ENCODE measurements around the gene FDXACB1. TPM values are rescaled to one million over a fixed set of nuclear protein-coding genes. Genes with fewer than 3 reads are reported as not detected.

Gene FDXACB1
- total RNA-seq, 1 donor from 2014 or later: 2.1 TPM

- no peaks in the 10 kb centered on the region for H3K36me3 ChIP-seq (ENCODE audit: control insufficient read depth in 3 of 3, insufficient read depth in 3 of 3, low read length in 3 of 3)
- no peaks in the 10 kb centered on the region for H3K27me3 ChIP-seq (ENCODE audit: control insufficient read depth in 3 of 3, insufficient read depth in 3 of 3, low read length in 3 of 3)
- H3K9me3 ChIP-seq (ENCODE audit: control insufficient read depth in 3 of 3, low read length in 3 of 3): no peaks in the 10 kb centered on the region
- H3K4me1 ChIP-seq (ENCODE audit: control insufficient read depth in 3 of 3, insufficient read depth in 3 of 3, low read length in 3 of 3): peaks cover 45 to 60% (median 52%) of the 10 kb centered on the region in 3 donors
- peak within 1 kb of the TSS; percentile 80 for H3K27ac ChIP-seq (ENCODE audit: low read depth, low read length)
- peak within 1 kb of the TSS; percentile 49 to 52 (median 49) for H3K4me3 ChIP-seq (ENCODE audit: low read length in 3 of 3)
- H3K9ac ChIP-seq (ENCODE audit: low read depth in 1 of 3, low read length in 3 of 3): peak within 1 kb of the TSS; percentile 50 to 73 (median 54)
Measured at GRCh38 chr11:111918390-111919256, 39.7 kb upstream of the FDXACB1 start, which contains the start of gene C11orf52. Gene C11orf52, plus strand, starts transcription at chr11:111918913. Its CDS starts 60 bp downstream, at chr11:111918973.

- Histone ChIP-seq H3K27ac (ENCODE audit: low read depth, low read length) (peak overlapping the region; percentile 80), H3K9ac (ENCODE audit: low read depth in 1 of 3, low read length in 3 of 3) (peak overlapping the region in 2 of 3 donors; percentile 24 to 73), H3K4me3 (ENCODE audit: low read length in 3 of 3) (no peak overlapping the region), H3K36me3 (ENCODE audit: control insufficient read depth in 3 of 3, insufficient read depth in 3 of 3, low read length in 3 of 3) (no peaks in the 10 kb centered on the region), H3K4me1 (ENCODE audit: control insufficient read depth in 3 of 3, insufficient read depth in 3 of 3, low read length in 3 of 3) (peaks cover 44 to 61% (median 50%) of the 10 kb centered on the region in 3 donors), H3K9me3 (ENCODE audit: control insufficient read depth in 3 of 3, low read length in 3 of 3) (no peaks in the 10 kb centered on the region), H3K27me3 (ENCODE audit: control insufficient read depth in 3 of 3, insufficient read depth in 3 of 3, low read length in 3 of 3) (no peaks in the 10 kb centered on the region)
Measured at GRCh38 chr11:111917788-111918187, 38.8 kb upstream of the FDXACB1 start.

DNA sequence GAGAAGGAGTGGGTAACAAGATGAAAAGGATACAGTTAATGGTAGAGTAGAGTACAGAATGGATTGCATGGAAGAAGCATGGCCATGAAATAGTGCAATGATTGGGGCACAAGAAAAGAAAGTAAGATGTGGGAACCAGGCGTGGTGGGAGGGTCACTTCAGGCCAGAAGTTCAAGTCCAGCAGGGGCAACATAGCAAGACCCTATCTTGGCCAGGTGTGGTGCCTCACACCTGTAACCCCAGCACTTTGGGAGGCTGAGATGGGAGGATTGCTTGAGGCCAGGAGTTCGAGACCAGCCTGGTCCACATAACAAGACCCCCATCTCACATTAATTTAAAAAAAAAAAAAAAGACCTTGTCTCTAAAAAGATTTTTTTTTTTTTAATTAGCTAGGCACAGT, 38.3 kb upstream of the FDXACB1 start:
- peaks cover 40 to 62% (median 47%) of the 10 kb centered on the region in 3 donors for H3K4me1 ChIP-seq (ENCODE audit: control insufficient read depth in 3 of 3, insufficient read depth in 3 of 3, low read length in 3 of 3)
- no peak overlapping the region for H3K9ac ChIP-seq (ENCODE audit: low read depth in 1 of 3, low read length in 3 of 3)
- no peaks in the 10 kb centered on the region for H3K36me3 ChIP-seq (ENCODE audit: control insufficient read depth in 3 of 3, insufficient read depth in 3 of 3, low read length in 3 of 3)
- H3K27ac ChIP-seq (ENCODE audit: low read depth, low read length): peak overlapping the region; percentile 80
- H3K4me3 ChIP-seq (ENCODE audit: low read length in 3 of 3): no peak overlapping the region
- no peaks in the 10 kb centered on the region for H3K9me3 ChIP-seq (ENCODE audit: control insufficient read depth in 3 of 3, low read length in 3 of 3)
- H3K27me3 ChIP-seq (ENCODE audit: control insufficient read depth in 3 of 3, insufficient read depth in 3 of 3, low read length in 3 of 3): no peaks in the 10 kb centered on the region

DNA sequence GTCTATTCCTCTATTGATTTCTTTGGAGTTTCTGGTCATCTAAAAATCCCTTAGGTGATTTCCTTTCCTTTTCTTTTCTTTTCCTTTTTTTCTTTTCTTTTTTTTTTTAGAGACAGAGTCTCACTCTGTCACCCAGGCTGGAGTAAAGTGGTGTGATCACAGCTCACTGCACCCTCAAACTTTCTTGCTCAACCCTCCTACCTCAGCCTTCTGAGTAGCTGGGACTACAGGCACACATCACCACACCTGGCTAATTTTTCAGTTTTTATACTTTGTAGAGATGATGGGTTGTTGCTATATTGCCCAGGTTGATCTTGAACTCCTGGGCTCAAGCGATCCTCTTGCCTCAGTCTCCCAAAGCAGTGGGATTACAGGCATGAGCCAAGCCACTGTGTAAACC, 37.8 kb upstream of the FDXACB1 start:
- Histone ChIP-seq H3K27me3 (ENCODE audit: control insufficient read depth in 3 of 3, insufficient read depth in 3 of 3, low read length in 3 of 3) (no peaks in the 10 kb centered on the region), H3K9me3 (ENCODE audit: control insufficient read depth in 3 of 3, low read length in 3 of 3) (no peaks in the 10 kb centered on the region), H3K4me1 (ENCODE audit: control insufficient read depth in 3 of 3, insufficient read depth in 3 of 3, low read length in 3 of 3) (peaks cover 39 to 62% (median 47%) of the 10 kb centered on the region in 3 donors), H3K27ac (ENCODE audit: low read depth, low read length) (peak overlapping the region; percentile 3), H3K9ac (ENCODE audit: low read depth in 1 of 3, low read length in 3 of 3) (no peak overlapping the region), H3K36me3 (ENCODE audit: control insufficient read depth in 3 of 3, insufficient read depth in 3 of 3, low read length in 3 of 3) (no peaks in the 10 kb centered on the region), H3K4me3 (ENCODE audit: low read length in 3 of 3) (no peak overlapping the region)

GRCh38 chr11:111913997-111914396, 35.0 kb upstream of the FDXACB1 start:
- Histone ChIP-seq H3K4me3 (ENCODE audit: low read length in 3 of 3) (peak overlapping the region; percentile 80 to 86 (median 82)), H3K27me3 (ENCODE audit: control insufficient read depth in 3 of 3, insufficient read depth in 3 of 3, low read length in 3 of 3) (no peaks in the 10 kb centered on the region), H3K4me1 (ENCODE audit: control insufficient read depth in 3 of 3, insufficient read depth in 3 of 3, low read length in 3 of 3) (peaks cover 37 to 59% (median 40%) of the 10 kb centered on the region in 3 donors), H3K27ac (ENCODE audit: low read depth, low read length) (peak overlapping the region; percentile 98), H3K9ac (ENCODE audit: low read depth in 1 of 3, low read length in 3 of 3) (peak overlapping the region; percentile 92 to 97 (median 95)), H3K36me3 (ENCODE audit: control insufficient read depth in 3 of 3, insufficient read depth in 3 of 3, low read length in 3 of 3) (peaks cover 18 to 23% (median 21%) of the 10 kb centered on the region in 3 donors), H3K9me3 (ENCODE audit: control insufficient read depth in 3 of 3, low read length in 3 of 3) (no peaks in the 10 kb centered on the region)

GRCh38 chr11:111913031-111913861, 34.3 kb upstream of the FDXACB1 start:
- H3K27me3 ChIP-seq (ENCODE audit: control insufficient read depth in 3 of 3, insufficient read depth in 3 of 3, low read length in 3 of 3): no peaks in the 10 kb centered on the region
- H3K4me3 ChIP-seq (ENCODE audit: low read length in 3 of 3): peak overlapping the region; percentile 80 to 86 (median 82)
- peaks cover 24 to 28% (median 26%) of the 10 kb centered on the region in 3 donors for H3K36me3 ChIP-seq (ENCODE audit: control insufficient read depth in 3 of 3, insufficient read depth in 3 of 3, low read length in 3 of 3)
- no peaks in the 10 kb centered on the region for H3K9me3 ChIP-seq (ENCODE audit: control insufficient read depth in 3 of 3, low read length in 3 of 3)
- H3K9ac ChIP-seq (ENCODE audit: low read depth in 1 of 3, low read length in 3 of 3): peak overlapping the region; percentile 92 to 97 (median 95)
- H3K4me1 ChIP-seq (ENCODE audit: control insufficient read depth in 3 of 3, insufficient read depth in 3 of 3, low read length in 3 of 3): peaks cover 31 to 60% (median 33%) of the 10 kb centered on the region in 3 donors
- H3K27ac ChIP-seq (ENCODE audit: low read depth, low read length): peak overlapping the region; percentile 98

- H3K9me3 ChIP-seq (ENCODE audit: control insufficient read depth in 3 of 3, low read length in 3 of 3): no peaks in the 10 kb centered on the region
- H3K27ac ChIP-seq (ENCODE audit: low read depth, low read length): peak within 1 kb of the TSS; percentile 98
- peak within 1 kb of the TSS; percentile 82 to 92 (median 86) for H3K4me3 ChIP-seq (ENCODE audit: low read length in 3 of 3)
- H3K27me3 ChIP-seq (ENCODE audit: control insufficient read depth in 3 of 3, insufficient read depth in 3 of 3, low read length in 3 of 3): no peaks in the 10 kb centered on the region
- H3K9ac ChIP-seq (ENCODE audit: low read depth in 1 of 3, low read length in 3 of 3): peak within 1 kb of the TSS; percentile 92 to 97 (median 97)
- peaks cover 26 to 54% (median 31%) of the 10 kb centered on the region in 3 donors for H3K4me1 ChIP-seq (ENCODE audit: control insufficient read depth in 3 of 3, insufficient read depth in 3 of 3, low read length in 3 of 3)
- peaks cover 26 to 28% (median 28%) of the 10 kb centered on the region in 3 donors for H3K36me3 ChIP-seq (ENCODE audit: control insufficient read depth in 3 of 3, insufficient read depth in 3 of 3, low read length in 3 of 3)
Measured at GRCh38 chr11:111912535-111912934, 33.6 kb upstream of the FDXACB1 start, which contains the start of gene HSPB2. Gene HSPB2, plus strand, starts transcription at chr11:111912734. Its CDS starts 96 bp downstream, at chr11:111912830.

GRCh38 chr11:111911563-111912401, 32.8 kb upstream of the FDXACB1 start, which contains the start of gene CRYAB:
Gene CRYAB, minus strand, starts transcription at chr11:111911770. Its CDS starts 46 bp downstream, at chr11:111911724.
- Histone ChIP-seq H3K27me3 (ENCODE audit: control insufficient read depth in 3 of 3, insufficient read depth in 3 of 3, low read length in 3 of 3) (no peaks in the 10 kb centered on the region), H3K4me1 (ENCODE audit: control insufficient read depth in 3 of 3, insufficient read depth in 3 of 3, low read length in 3 of 3) (peaks cover 26 to 47% (median 31%) of the 10 kb centered on the region in 3 donors), H3K4me3 (ENCODE audit: low read length in 3 of 3) (peak within 1 kb of the TSS; percentile 82 to 92 (median 86)), H3K36me3 (ENCODE audit: control insufficient read depth in 3 of 3, insufficient read depth in 3 of 3, low read length in 3 of 3) (peaks cover 26 to 28% (median 28%) of the 10 kb centered on the region in 3 donors), H3K27ac (ENCODE audit: low read depth, low read length) (peak within 1 kb of the TSS; percentile 98), H3K9ac (ENCODE audit: low read depth in 1 of 3, low read length in 3 of 3) (peak within 1 kb of the TSS; percentile 88 to 97 (median 97)), H3K9me3 (ENCODE audit: control insufficient read depth in 3 of 3, low read length in 3 of 3) (no peaks in the 10 kb centered on the region)

All from skeletal muscle tissue (tissue), 4 donors.